SK-N-MC (cell line): Measurements from ENCODE around the gene KRT14.

Experiments
- EZH2 ChIP-seq: fragments of 200-600 bp; sonication (generic); IDR thresholded peaks from one replicate; pipeline ENCODE4 v1.6.1; 2017; ENCODE audit warnings: antibody characterized with exemption
- POLR2AphosphoS5 ChIP-seq: IDR thresholded peaks from 2 replicates; pipeline ENCODE4 v1.6.1; 2012; ENCODE audit warnings: mild to moderate bottlenecking, low read depth, low read length, borderline replicate concordance

- no peak for TF ChIP-seq EZH2
- no peak for TF ChIP-seq POLR2AphosphoS5
Measured at GRCh38 chr17:41620583-41621434, 34.1 kb upstream of the KRT14 start.
